Calu3 (cell line): ENCODE results near the gene CCDC187. TPM values are rescaled to one million over a fixed set of nuclear protein-coding genes. Genes with fewer than 3 reads are reported as not detected.

Source experiments
- BruUV-seq: library from RNA; stranded (reverse); fragments of 400-500 nt; replicated peaks from 2 replicates; lab custom pipeline; 2021; lab: Mats Ljungman, UMichigan
- CTCF ChIA-PET: fragments of 300-600 bp; sonication (Branson Sonifier 250); formaldehyde crosslinking; loops from one replicate; lab custom pipeline; 2022; ENCODE audit warnings: antibody characterized with exemption; lab: Charles Lee
- DNase-seq: peaks from one replicate; pipeline ENCODE4 v3.0.0; 2022
- H3K27ac Mint-ChIP-seq: one replicate; pipeline ENCODE4 v1.8.0; 2022; ENCODE audit warnings: mixed read lengths; ENCODE audit not compliant: unreplicated experiment
- H3K27me3 Mint-ChIP-seq: one replicate; pipeline ENCODE4 v1.8.0; 2022; ENCODE audit warnings: mixed read lengths; ENCODE audit not compliant: unreplicated experiment
- H3K36me3 Mint-ChIP-seq: one replicate; pipeline ENCODE4 v1.8.0; 2022; ENCODE audit warnings: mild to moderate bottlenecking, moderate library complexity, mixed read lengths; ENCODE audit not compliant: insufficient read depth, unreplicated experiment
- H3K4me1 Mint-ChIP-seq: one replicate; pipeline ENCODE4 v1.8.0; 2022; ENCODE audit warnings: mild to moderate bottlenecking, low read depth, mixed read lengths; ENCODE audit not compliant: unreplicated experiment
- H3K4me3 Mint-ChIP-seq: one replicate; pipeline ENCODE4 v1.8.0; 2022; ENCODE audit warnings: mild to moderate bottlenecking, low read depth, moderate library complexity, mixed read lengths; ENCODE audit not compliant: unreplicated experiment
- H3K9me3 Mint-ChIP-seq: one replicate; pipeline ENCODE4 v1.8.0; 2022; ENCODE audit warnings: low read depth, mixed read lengths; ENCODE audit not compliant: unreplicated experiment
- intact Hi-C: fragments of 100-400 bp; cut with micrococcal nuclease; formaldehyde crosslinking; loops from one replicate; pipeline ENCODE4 v1.10.0; 2022; ENCODE audit not compliant: unreplicated experiment
- total RNA-seq: library from RNA; stranded (reverse); gene quantifications from 2 replicates; pipeline ENCODE4 v1.2.3, GENCODE V29; 2022
- TF ChIP-seq, protein P1 (sequence below): fragments of 200-600 bp; IDR thresholded peaks from one replicate; pipeline ENCODE4 v1.8.0; 2022; ENCODE audit warnings: antibody characterized with exemption; ENCODE audit not compliant: unreplicated experiment

The CCDC187 gene
- total RNA-seq, 1 experiment from 2014 or later, result 0.73 TPM

DNA sequence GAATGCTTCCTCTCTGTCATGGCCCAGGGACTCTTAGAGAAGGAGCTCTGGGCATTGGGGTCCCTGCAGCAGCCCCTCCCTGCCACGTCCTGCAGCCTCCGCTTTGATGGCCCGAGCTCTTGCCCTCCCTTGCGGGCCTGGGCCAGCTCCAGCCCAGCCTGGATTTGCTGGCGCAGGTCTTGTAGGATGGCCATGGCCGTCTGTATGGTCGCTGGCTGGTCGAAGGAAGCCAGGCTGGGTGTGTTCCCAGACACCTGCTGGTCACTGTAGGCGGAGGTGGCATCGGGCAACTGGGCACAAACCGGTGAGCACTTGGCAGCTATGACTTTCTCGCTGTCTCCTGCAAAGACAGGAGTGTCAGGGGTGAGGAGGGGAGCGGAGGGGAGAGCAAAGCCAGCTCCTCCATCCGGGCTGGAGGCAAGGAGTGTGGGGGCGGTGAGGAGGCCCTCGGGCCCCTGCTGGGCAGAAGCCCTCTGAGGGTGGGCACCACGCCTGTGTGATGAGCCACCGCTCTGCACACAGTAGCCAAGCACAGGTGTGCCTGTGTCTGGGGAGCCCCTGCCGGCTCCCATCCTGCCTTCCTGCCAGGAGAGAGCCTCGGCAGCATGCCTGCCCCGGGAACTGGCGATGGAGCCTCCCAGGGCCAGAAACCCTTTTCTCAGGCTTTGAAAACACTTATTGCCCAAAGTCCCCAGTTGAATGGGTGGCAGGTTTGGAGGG, 12.4 kb downstream of the CCDC187 start:
- intact Hi-C loops, result no loop called here
- TF ChIP-seq, protein P1, sequence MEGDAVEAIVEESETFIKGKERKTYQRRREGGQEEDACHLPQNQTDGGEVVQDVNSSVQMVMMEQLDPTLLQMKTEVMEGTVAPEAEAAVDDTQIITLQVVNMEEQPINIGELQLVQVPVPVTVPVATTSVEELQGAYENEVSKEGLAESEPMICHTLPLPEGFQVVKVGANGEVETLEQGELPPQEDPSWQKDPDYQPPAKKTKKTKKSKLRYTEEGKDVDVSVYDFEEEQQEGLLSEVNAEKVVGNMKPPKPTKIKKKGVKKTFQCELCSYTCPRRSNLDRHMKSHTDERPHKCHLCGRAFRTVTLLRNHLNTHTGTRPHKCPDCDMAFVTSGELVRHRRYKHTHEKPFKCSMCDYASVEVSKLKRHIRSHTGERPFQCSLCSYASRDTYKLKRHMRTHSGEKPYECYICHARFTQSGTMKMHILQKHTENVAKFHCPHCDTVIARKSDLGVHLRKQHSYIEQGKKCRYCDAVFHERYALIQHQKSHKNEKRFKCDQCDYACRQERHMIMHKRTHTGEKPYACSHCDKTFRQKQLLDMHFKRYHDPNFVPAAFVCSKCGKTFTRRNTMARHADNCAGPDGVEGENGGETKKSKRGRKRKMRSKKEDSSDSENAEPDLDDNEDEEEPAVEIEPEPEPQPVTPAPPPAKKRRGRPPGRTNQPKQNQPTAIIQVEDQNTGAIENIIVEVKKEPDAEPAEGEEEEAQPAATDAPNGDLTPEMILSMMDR, result no peak
- CTCF ChIA-PET, result no interaction called here
- Mint-ChIP-seq H3K27me3 (peaks cover 18% of the 10 kb centered on the region), H3K36me3 (no peaks in the 10 kb centered on the region), H3K4me1 (no peaks in the 10 kb centered on the region), H3K9me3 (no peaks in the 10 kb centered on the region), H3K4me3 (no peak overlapping the region), H3K27ac (no peak overlapping the region)
- no peak for DNase-seq
- no TSS peak for BruUV-seq

DNA sequence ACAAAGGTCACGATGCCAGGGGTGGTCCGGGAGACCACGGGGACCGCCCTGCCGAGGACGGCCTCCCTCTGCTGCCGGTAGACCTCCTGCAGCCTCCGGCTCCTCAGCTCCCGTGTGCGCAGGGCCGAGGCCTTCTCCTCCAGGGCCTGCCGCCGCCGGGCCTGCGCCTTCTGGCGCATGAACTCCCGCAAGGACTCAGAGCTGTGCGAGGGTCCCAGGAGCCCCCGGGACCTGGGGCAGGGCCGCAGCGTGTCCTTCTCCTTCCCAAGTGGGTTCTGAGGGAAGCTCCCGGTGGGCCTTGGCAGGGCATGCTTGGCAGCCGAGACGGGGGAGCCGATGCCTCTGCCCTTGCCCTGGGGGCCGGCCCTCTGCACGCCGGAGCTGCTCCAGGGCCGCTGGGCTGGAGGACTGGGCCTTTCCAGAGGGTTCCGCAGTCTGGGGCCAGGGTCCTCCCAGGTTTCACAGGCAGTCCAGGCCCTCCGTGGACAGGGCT, 13.3 kb downstream of the CCDC187 start:
- no peaks in the 10 kb centered on the region for H3K4me1 Mint-ChIP-seq
- intact Hi-C loops, result no loop called here
- no peaks in the 10 kb centered on the region for H3K9me3 Mint-ChIP-seq
- H3K27ac Mint-ChIP-seq, result no peak overlapping the region
- no peaks in the 10 kb centered on the region for H3K36me3 Mint-ChIP-seq
- DNase-seq, result no peak
- peaks cover 20% of the 10 kb centered on the region for H3K27me3 Mint-ChIP-seq
- no peak overlapping the region for H3K4me3 Mint-ChIP-seq
- BruUV-seq, result no TSS peak
- CTCF ChIA-PET, result no interaction called here
- TF ChIP-seq, protein P1, result no peak

DNA sequence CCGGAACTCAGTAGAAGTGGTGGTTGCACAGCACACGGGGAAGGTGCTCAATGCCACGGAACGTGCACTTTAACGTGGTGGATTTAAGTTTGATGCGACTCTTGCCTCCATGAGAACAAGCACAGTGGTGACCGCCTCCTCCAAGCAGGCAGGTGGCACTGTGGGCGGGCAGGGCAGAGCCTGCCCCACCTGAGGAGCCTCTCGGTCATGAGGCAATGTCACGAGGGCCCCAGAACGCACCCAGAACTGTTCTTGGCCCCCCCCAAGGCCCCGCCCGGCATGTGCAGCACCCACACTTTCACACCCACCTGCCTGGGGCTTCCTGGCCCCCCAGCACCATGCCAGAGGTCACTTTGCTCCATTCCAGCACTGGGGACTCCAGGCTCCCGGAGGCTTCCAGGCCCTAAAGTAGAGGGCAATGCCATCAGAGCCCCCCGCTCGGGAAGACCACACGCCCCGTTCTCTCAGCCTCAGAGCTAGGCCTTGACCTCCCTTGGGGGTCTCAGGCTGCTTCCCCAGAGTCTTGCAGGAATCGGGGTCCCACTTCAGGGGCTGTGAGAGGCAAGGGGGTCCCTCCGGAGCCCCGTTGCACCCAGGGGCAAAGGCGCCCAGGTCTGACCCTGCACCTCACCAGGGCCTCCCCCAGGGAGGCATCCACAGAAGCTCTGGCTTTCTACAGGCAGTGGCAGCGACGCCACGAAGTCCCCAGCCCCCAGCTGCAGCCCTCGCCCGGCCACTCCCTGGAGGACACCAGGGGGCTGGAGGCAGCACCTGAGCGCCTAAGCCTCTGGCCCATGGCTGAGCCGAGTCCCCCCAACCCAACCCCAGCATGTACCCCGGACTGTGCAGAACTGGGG, 14.0 kb downstream of the CCDC187 start:
- no TSS peak for BruUV-seq
- no peaks in the 10 kb centered on the region for H3K36me3 Mint-ChIP-seq
- DNase-seq, result no peak

More for the DNA sequence above, 14.0 kb downstream of the CCDC187 start:
- Mint-ChIP-seq H3K4me3 (no peak overlapping the region), H3K9me3 (no peaks in the 10 kb centered on the region), H3K27me3 (peaks cover 20% of the 10 kb centered on the region), H3K4me1 (no peaks in the 10 kb centered on the region), H3K27ac (no peak overlapping the region)
- CTCF ChIA-PET, result no interaction called here
- TF ChIP-seq, protein P1, result no peak
- intact Hi-C loops, result loop anchor here (10.0 kb wide), 1 partner anchor 145 kb away; no protein-coding TSS in a partner anchor
